ENCODE data around the gene NAA10. TPM values are rescaled to one million over a fixed set of nuclear protein-coding genes. Genes with fewer than 3 reads are reported as not detected.
"Not testable (repeated sequence)": the region's sequence is repeated elsewhere in the genome, so short reads cannot be mapped to it uniquely, and the experiment has no call there.

Gene NAA10
- 150 and 156 TPM in 2 replicates for total RNA-seq

- intact Hi-C loops (cut with micrococcal nuclease): loop anchor here (1.0 kb wide), 1 partner anchor 9 kb away; the partner anchor contains the start of gene ARHGAP4
- Mint-ChIP-seq H3K9me3 (no peaks in the 10 kb centered on the region), H3K36me3 (ENCODE audit: low read depth) (peaks cover 5% of the 10 kb centered on the region)
Observed at GRCh38 chrX:153934762-153935325, at the start of gene NAA10. NAA10 (minus strand) TSS chrX:153935037; CDS start chrX:153934904, 133 bp downstream.

DNA sequence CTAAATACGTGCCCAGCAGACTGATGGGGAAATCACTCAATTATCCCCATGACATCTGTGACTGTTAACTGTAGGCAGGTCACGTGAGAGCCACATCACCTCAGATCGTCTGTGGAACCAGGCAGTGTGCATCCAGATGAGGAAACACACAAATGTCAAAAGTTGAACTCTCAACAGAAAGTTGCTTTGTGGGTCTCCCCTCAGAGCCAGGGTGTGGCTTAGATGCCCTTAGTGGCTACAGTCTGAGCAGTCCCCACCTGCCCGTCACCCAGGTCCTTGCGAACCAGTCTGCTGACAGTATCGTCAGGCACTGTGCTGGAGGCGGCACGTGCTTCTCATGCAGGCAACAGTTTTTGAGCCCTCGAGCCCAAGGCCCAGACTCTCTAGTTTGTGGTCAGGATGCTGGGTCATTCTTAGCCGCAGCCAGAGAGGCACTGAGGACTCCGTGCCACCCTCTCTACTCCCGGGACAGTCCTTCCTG is 48.5 kb upstream of the NAA10 start:
- H3K36me3 Mint-ChIP-seq (ENCODE audit: low read depth): no peaks in the 10 kb centered on the region
- intact Hi-C loops (cut with micrococcal nuclease): no loop called here
- no peak for DNase-seq (ENCODE audit: low spot score)
- peak overlapping the region; percentile 73 for H3K4me3 Mint-ChIP-seq
- H3K27me3 Mint-ChIP-seq (ENCODE audit: insufficient read depth): no peaks in the 10 kb centered on the region
- H3K4me1 Mint-ChIP-seq (ENCODE audit: low read depth): peaks cover 38% of the 10 kb centered on the region
- H3K27ac Mint-ChIP-seq: peak overlapping the region; percentile 90
- no peaks in the 10 kb centered on the region for H3K9me3 Mint-ChIP-seq

More at GRCh38 chrX:153934762-153935325, at the start of gene NAA10:
- peak within 1 kb of the TSS; percentile 88 for H3K4me3 Mint-ChIP-seq
- H3K4me1 Mint-ChIP-seq (ENCODE audit: low read depth): peaks cover 10% of the 10 kb centered on the region
- DNase-seq (ENCODE audit: low spot score): peak; percentile 55
- no peaks in the 10 kb centered on the region for H3K27me3 Mint-ChIP-seq (ENCODE audit: insufficient read depth)
- peak within 1 kb of the TSS; percentile 67 for H3K27ac Mint-ChIP-seq

DNA sequence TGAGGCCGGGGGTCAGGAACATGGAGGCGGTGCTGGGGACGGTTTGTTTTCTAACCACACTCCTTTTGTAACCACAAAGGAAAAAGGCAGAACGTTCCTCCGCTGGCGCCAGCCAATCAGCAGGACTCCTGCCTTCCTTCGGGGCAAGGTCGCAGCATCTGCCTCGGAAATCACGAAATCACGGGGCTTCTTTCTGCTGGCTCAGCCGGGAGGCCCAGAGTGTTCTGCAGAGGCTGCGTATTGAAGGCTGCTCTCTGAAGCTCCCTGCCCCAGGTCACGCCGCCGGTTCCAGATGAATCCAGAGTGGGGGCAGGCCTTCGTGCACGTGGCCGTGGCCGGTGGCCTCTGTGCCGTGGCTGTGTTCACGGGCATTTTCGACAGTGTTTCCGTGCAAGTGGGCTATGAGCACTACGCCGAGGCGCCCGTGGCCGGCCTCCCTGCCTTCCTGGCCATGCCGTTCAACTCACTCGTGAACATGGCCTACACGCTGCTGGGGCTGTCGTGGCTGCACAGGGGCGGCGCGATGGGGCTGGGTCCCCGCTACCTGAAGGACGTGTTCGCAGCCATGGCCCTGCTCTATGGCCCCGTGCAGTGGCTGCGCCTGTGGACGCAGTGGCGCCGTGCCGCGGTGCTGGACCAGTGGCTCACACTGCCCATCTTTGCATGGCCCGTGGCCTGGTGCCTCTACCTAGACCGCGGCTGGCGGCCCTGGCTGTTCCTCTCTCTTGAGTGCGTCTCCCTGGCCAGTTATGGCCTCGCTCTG is 47.1 kb upstream of the NAA10 start:
- Mint-ChIP-seq H3K9me3 (no peaks in the 10 kb centered on the region), H3K36me3 (ENCODE audit: low read depth) (no peaks in the 10 kb centered on the region), H3K4me1 (ENCODE audit: low read depth) (peaks cover 38% of the 10 kb centered on the region), H3K27me3 (ENCODE audit: insufficient read depth) (no peaks in the 10 kb centered on the region), H3K4me3 (peak overlapping the region; percentile 73), H3K27ac (peak overlapping the region; percentile 90)
- DNase-seq (ENCODE audit: low spot score): peak; percentile 62
- intact Hi-C loops (cut with micrococcal nuclease): loop anchor here (1.0 kb wide), 1 partner anchor 10 kb away; the partner anchor contains the start of gene TMEM187

DNA sequence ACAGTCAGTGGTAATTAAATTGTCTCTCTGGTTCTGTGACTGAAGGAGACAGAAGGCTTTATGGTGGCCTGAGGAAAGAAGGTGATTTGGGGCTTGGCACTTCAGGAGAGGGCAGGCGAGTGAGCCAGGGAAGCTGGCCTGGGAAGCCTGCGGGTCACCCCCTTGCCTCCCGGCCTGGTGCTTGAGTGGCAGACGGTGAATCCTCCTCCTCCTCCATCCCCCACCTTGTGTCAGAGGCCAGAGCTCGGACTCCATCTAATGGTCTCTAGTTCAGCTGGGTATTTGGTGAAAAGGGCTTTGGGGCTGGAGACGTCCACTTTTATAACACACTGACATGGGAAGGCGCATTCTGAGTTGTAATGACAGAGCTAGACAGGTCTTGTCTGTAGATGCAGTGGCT is 46.4 kb upstream of the NAA10 start:
- no peak for DNase-seq (ENCODE audit: low spot score)
- H3K27ac Mint-ChIP-seq: peak overlapping the region; percentile 90
- H3K27me3 Mint-ChIP-seq (ENCODE audit: insufficient read depth): no peaks in the 10 kb centered on the region
- no peaks in the 10 kb centered on the region for H3K36me3 Mint-ChIP-seq (ENCODE audit: low read depth)
- intact Hi-C loops (cut with micrococcal nuclease): loop anchor here (1.0 kb wide), 1 partner anchor 9 kb away; the partner anchor contains the start of gene TMEM187
- H3K4me1 Mint-ChIP-seq (ENCODE audit: low read depth): peaks cover 38% of the 10 kb centered on the region
- peak overlapping the region; percentile 73 for H3K4me3 Mint-ChIP-seq
- no peaks in the 10 kb centered on the region for H3K9me3 Mint-ChIP-seq

GRCh38 chrX:153980394-153980793 is 45.6 kb upstream of the NAA10 start:
- H3K27me3 Mint-ChIP-seq (ENCODE audit: insufficient read depth); H3K36me3 Mint-ChIP-seq (ENCODE audit: low read depth); DNase-seq (ENCODE audit: low spot score); intact Hi-C loops (cut with micrococcal nuclease); H3K9me3 Mint-ChIP-seq: not testable (repeated sequence)
- Mint-ChIP-seq H3K27ac (peak overlapping the region; percentile 87), H3K4me3 (peak overlapping the region; percentile 74), H3K4me1 (ENCODE audit: low read depth) (peaks cover 42% of the 10 kb centered on the region)

DNA sequence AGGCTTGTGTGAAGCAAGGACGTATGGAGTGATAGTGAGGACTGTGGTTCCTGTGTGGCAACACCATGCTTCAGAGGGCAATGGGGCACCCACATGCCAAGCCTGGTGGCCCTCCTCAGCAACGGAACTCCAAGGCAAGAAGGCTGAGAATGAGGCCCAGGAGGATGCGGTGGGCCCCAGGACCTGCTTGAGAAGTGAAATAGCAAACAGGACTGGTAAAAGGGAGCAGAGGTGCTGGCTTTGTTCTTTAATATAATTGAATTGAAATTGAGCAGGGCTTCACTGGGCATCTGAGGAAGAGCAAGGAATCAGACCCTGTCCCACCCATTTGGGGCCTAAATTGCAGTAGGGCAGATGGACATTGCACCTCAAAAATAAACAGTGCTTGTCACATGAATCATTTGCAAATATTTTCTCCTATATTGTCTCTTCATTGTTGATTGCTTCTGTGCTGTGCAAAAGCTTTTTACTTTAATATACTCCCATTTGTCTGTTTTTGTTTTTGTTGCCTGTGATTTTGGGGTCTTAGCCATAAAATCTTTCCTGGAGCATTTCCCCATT is 40.0 kb upstream of the NAA10 start:
- intact Hi-C loops (cut with micrococcal nuclease): loop anchor here (10.0 kb wide), 1 partner anchor 540 kb away; the partner anchor contains the start of gene FAM3A

GRCh38 chrX:153974003-153974725 is 39.3 kb upstream of the NAA10 start:
- peak overlapping the region; percentile 28 for H3K4me3 Mint-ChIP-seq
- H3K27me3 Mint-ChIP-seq (ENCODE audit: insufficient read depth): no peaks in the 10 kb centered on the region
- DNase-seq (ENCODE audit: low spot score): no peak
- peak overlapping the region; percentile 95 for H3K27ac Mint-ChIP-seq
- peaks cover 22% of the 10 kb centered on the region for H3K4me1 Mint-ChIP-seq (ENCODE audit: low read depth)
- H3K9me3 Mint-ChIP-seq: no peaks in the 10 kb centered on the region
- peaks cover 6% of the 10 kb centered on the region for H3K36me3 Mint-ChIP-seq (ENCODE audit: low read depth)
- intact Hi-C loops (cut with micrococcal nuclease): loop anchor here (10.0 kb wide), 1 partner anchor 541 kb away; the partner anchor contains the start of gene FAM3A

More for the DNA sequence above, 40.0 kb upstream of the NAA10 start:
- no peak overlapping the region for H3K4me3 Mint-ChIP-seq
- no peaks in the 10 kb centered on the region for H3K9me3 Mint-ChIP-seq
- H3K36me3 Mint-ChIP-seq (ENCODE audit: low read depth): peaks cover 2% of the 10 kb centered on the region
- peaks cover 22% of the 10 kb centered on the region for H3K4me1 Mint-ChIP-seq (ENCODE audit: low read depth)
- no peak for DNase-seq (ENCODE audit: low spot score)
- H3K27ac Mint-ChIP-seq: peak overlapping the region; percentile 95
- H3K27me3 Mint-ChIP-seq (ENCODE audit: insufficient read depth): no peaks in the 10 kb centered on the region

DNA sequence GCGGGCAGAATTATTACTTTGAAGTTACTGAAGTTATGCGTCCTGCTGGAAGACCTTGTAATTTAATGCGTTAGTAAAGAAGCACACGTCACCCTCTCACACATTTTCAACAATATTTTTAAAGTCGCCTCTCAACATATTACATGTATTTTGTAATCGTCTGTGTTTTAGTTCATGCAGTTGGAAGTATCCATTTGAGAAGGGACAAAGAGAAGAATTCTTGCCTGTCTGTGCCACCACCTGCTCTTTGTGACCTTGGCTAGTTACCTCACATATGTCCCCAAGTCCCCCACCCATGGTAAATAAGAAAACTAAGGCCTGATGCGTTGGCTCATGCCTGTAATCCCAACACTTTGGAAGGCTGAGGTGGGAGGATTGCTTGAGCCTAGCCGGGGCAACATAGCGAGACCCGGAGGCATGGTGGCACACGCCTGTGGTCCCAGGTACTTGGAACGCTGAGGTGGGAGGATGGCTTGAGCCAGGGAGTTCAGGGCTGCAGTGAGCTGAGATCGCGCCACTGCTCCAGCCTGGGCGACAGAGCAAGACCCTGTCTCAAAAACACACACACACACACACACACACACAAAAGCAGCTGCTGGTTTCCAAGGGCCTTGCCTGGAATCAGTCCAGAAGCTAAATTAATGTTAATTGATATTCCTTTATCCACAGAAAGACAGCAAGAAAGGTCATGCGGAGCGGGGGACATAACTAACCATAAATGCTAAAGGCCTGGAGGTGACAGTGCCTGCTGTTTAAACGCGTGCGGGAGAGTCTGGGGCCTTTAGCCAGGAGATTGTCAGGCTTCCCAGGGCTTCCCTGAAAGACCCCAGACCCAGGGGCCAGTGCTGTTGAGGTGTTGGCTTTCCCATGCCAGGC is 38.5 kb upstream of the NAA10 start:
- no peaks in the 10 kb centered on the region for H3K9me3 Mint-ChIP-seq
- no peak for DNase-seq (ENCODE audit: low spot score)
- peaks cover 24% of the 10 kb centered on the region for H3K4me1 Mint-ChIP-seq (ENCODE audit: low read depth)
- intact Hi-C loops (cut with micrococcal nuclease): loop anchor here (2.0 to 10.0 kb wide), 4 partner anchors 47 to 541 kb away; partner anchors contain the start of genes FAM3A and LAGE3
- H3K36me3 Mint-ChIP-seq (ENCODE audit: low read depth): peaks cover 7% of the 10 kb centered on the region
- H3K27me3 Mint-ChIP-seq (ENCODE audit: insufficient read depth): no peaks in the 10 kb centered on the region
- H3K4me3 Mint-ChIP-seq: peak overlapping the region; percentile 89
- H3K27ac Mint-ChIP-seq: peak overlapping the region; percentile 95

DNA sequence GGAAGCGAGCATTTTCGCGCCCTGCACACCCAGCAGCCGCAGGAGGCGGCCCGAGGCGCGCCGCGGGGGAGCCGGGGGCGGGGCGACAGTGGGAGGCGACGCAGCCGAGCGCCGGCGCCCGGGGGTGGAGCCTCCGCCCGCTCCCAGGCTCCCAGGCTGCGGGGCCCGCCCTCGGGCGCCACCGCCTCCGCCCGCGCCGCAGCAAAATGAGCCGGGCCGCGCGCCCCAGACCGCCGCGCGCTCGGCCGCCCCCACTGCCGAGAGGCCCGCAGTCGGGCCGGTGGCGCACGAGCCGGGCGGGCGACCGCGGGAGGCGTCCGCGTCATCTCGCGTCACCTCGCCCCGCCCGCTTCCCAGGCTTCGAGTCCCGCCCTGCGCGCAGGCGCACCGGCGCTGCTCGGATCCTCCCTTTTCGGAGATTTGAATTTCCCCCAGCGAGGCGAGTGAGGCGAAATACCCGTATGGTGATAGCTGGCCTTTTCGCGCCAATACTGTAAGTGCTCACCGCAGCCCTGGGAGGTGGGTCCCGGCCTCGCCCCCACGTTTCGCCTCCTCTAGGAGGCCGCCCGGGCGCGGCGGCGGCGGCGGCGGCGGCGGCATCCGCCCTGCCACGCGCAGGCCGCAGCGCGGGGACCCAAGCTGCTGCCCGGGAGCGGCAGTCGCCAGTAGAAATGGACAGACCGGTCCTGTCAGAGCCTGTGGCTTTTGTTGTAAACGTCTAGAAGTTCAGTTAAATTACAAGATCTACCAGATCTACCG is 37.7 kb upstream of the NAA10 start, which contains the start of gene TMEM187:
TMEM187 (plus strand) TSS at position 387 of the 759 bp plus-strand sequence. CDS start 9,309 bp downstream, outside the sequence.
- no peaks in the 10 kb centered on the region for H3K9me3 Mint-ChIP-seq
- peak within 1 kb of the TSS; percentile 100 for H3K27ac Mint-ChIP-seq
- H3K4me3 Mint-ChIP-seq: peak within 1 kb of the TSS; percentile 100
- peaks cover 32% of the 10 kb centered on the region for H3K4me1 Mint-ChIP-seq (ENCODE audit: low read depth)
- H3K27me3 Mint-ChIP-seq (ENCODE audit: insufficient read depth): no peaks in the 10 kb centered on the region
- DNase-seq (ENCODE audit: low spot score): peak; percentile 85
- intact Hi-C loops (cut with micrococcal nuclease): loop anchor here (1.0 to 10.0 kb wide), 8 partner anchors 9 to 542 kb away; partner anchors contain the start of genes EMD, FAM3A, IDH3G and LAGE3
- H3K36me3 Mint-ChIP-seq (ENCODE audit: low read depth): peaks cover 14% of the 10 kb centered on the region

DNA sequence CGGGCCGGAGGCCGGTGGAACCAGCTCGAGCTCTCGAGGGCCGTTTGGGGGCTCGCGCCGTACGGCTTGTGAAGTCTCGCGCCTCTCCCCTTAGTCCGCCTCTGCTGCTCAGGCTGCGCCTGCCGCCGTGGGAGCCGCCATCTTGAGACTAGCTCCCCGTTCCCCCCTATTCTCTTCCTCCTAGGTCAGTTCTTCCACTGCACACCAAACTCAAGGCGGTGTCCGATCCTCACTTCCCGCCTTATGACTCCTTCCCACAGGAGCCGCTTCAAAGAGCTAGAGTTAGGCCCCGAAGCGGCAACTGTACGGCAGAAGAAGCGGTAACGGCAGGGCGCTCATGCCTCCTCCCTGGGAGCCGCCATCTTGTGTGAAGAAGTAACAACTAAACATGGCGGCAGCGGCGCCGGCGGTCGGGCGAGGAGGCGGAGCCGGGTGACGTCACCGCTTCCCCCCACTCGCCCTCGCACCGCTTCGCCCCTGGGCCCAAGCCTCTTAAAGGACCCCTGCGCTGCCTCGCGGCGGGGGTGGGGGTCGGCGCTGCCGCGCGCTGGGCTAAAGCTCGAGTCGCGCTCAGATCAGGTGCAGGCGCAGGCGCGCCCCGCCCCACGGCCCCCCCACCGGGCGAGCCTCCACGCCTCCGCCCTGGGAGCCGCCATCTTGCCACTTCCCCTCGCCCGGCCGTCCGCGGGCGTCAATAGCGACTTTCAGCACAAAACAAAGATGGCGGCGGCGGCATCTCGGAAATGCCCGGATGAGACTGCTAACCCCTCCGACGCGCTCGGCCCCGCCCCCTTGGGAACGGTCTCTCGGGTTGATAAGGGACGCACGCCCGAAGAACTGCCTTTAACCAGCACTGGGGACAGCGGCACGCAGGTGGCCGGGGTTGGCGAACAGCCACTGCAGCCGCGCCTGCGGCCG is 36.9 kb upstream of the NAA10 start, which contains the start of gene HCFC1:
HCFC1 (minus strand) TSS at position 369 of the 918 bp plus-strand sequence. CDS start 978 bp downstream, outside the sequence.
- no peaks in the 10 kb centered on the region for H3K27me3 Mint-ChIP-seq (ENCODE audit: insufficient read depth)
- H3K4me1 Mint-ChIP-seq (ENCODE audit: low read depth): peaks cover 37% of the 10 kb centered on the region
- peak within 1 kb of the TSS; percentile 100 for H3K27ac Mint-ChIP-seq
- H3K36me3 Mint-ChIP-seq (ENCODE audit: low read depth): peaks cover 18% of the 10 kb centered on the region
- H3K4me3 Mint-ChIP-seq: peak within 1 kb of the TSS; percentile 100
- H3K9me3 Mint-ChIP-seq: no peaks in the 10 kb centered on the region
- DNase-seq (ENCODE audit: low spot score): peak; percentile 87
- intact Hi-C loops (cut with micrococcal nuclease): loop anchor here (1.0 to 10.0 kb wide), 11 partner anchors 10 to 543 kb away; partner anchors contain the start of genes ABCD1, BCAP31, CCNQ and EMD
